Endothelial cell of umbilical vein (primary cell): ENCODE measurements around the gene DAPK2. TPM values are rescaled to one million over a fixed set of nuclear protein-coding genes. Genes with fewer than 3 reads are reported as not detected.

Experiments
- BruUV-seq: library from RNA; stranded (reverse); fragments of 400-500 nt; replicated peaks from 2 replicates; lab custom pipeline; 2021; lab: Mats Ljungman, UMichigan
- CTCF ChIA-PET: fragments of 300-600, 350-600 bp; sonication (Branson Sonifier 250); formaldehyde crosslinking; loops from one replicate; lab custom pipeline; 2021; ENCODE audit warnings: antibody characterized with exemption, inconsistent platforms; lab: Charles Lee
- POLR2A ChIA-PET: fragments of 300-600, 350-600 bp; sonication (Branson Sonifier 250); formaldehyde crosslinking; loops from one replicate; lab custom pipeline; 2021; ENCODE audit warnings: antibody characterized with exemption, inconsistent platforms; lab: Charles Lee
- DNase-seq: peaks from one replicate; pipeline ENCODE4 v3.0.0-alpha.2; 2011; ENCODE audit warnings: low read depth, low spot score
- FAIRE-seq: peaks from 2 replicates; lab custom pipeline; 2011; peaks lifted over from hg19 to GRCh38; lab: Jason Lieb, UNC
- H2AFZ ChIP-seq: 2 replicates; pipeline ENCODE4 v1.6.0; 2012; ENCODE audit warnings: low read depth, low read length, control low read depth, inconsistent platforms
- H3K27ac ChIP-seq: 2 replicates; pipeline ENCODE4 v1.5.1; 2011; ENCODE audit warnings: low read depth, mild to moderate bottlenecking, control low read depth, low read length, moderate library complexity; ENCODE audit not compliant: insufficient read depth
- H3K27me3 ChIP-seq, 2 experiments: 2 replicates each; pipeline versions ENCODE4 v1.6.0 to v1.6.1; 2011; ENCODE audit warnings: low read length in 2 of 2, mixed read lengths in 1 of 2; ENCODE audit not compliant: control insufficient read depth in 2 of 2, insufficient read depth in 2 of 2
- H3K36me3 ChIP-seq, 2 experiments: 2 replicates in 1 of 2; 3 replicates in 1 of 2; pipeline ENCODE4 v1.5.1; 2011; ENCODE audit warnings: low read length in 2 of 2, mild to moderate bottlenecking in 1 of 2, moderate library complexity in 1 of 2; ENCODE audit not compliant: control insufficient read depth in 2 of 2, insufficient read depth in 2 of 2; ENCODE audit errors: extremely low read depth in 1 of 2
- H3K4me1 ChIP-seq: 3 replicates; pipeline ENCODE4 v1.5.1; 2011; ENCODE audit warnings: mild to moderate bottlenecking, low read length; ENCODE audit not compliant: control insufficient read depth, insufficient read depth; ENCODE audit errors: extremely low read depth
- H3K4me2 ChIP-seq: 2 replicates; pipeline ENCODE4 v1.6.1; 2011; ENCODE audit warnings: low read length, control low read depth, mixed read lengths; ENCODE audit not compliant: insufficient read depth
- H3K4me3 ChIP-seq, 3 experiments: fragments of 200-600 bp in 1 of 3; sonication (generic), shearing (Covaris generic) in 1 of 3; replicated peaks in 1 of 3; 2 replicates each; pipeline ENCODE4 v1.5.1; 2011 to 2016; ENCODE audit warnings: control low read depth in 3 of 3, low read length in 3 of 3, mild to moderate bottlenecking in 2 of 3, inconsistent platforms in 1 of 3, low read depth in 1 of 3, moderate library complexity in 1 of 3; ENCODE audit not compliant: insufficient read depth in 1 of 3
- H3K79me2 ChIP-seq: 2 replicates; pipeline ENCODE4 v1.6.0; 2012; ENCODE audit warnings: low read length, inconsistent platforms; ENCODE audit not compliant: control insufficient read depth, insufficient read depth
- H3K9ac ChIP-seq: replicated peaks from 2 replicates; pipeline ENCODE3; 2011; ENCODE audit warnings: low read length, control low read depth; ENCODE audit not compliant: insufficient read depth; ENCODE audit errors: extremely low read depth
- H3K9me1 ChIP-seq: replicated peaks from 3 replicates; pipeline ENCODE4 v1.6.0; 2011; ENCODE audit warnings: mild to moderate bottlenecking, low read length; ENCODE audit not compliant: control insufficient read depth, insufficient read depth; ENCODE audit errors: extremely low read depth
- H3K9me3 ChIP-seq: replicated peaks from 2 replicates; pipeline ENCODE4 v1.5.1; 2012; ENCODE audit warnings: low read length, inconsistent platforms; ENCODE audit not compliant: control insufficient read depth, insufficient read depth
- H4K20me1 ChIP-seq: replicated peaks from 2 replicates; pipeline ENCODE3; 2011; ENCODE audit warnings: mild to moderate bottlenecking, low read length; ENCODE audit not compliant: control insufficient read depth, insufficient read depth; ENCODE audit errors: extremely low read depth
- CTCF ChIP-seq, 2 donors: IDR thresholded peaks; 1 replicate in 1 of 2; 2 replicates in 1 of 2; pipeline ENCODE4 v1.5.1; 2011; ENCODE audit warnings: low read length in 2 of 2, mild to moderate bottlenecking in 2 of 2, moderate library complexity in 2 of 2, control low read depth in 1 of 2, inconsistent platforms in 1 of 2, low read depth in 1 of 2; ENCODE audit not compliant: insufficient read depth in 1 of 2; ENCODE audit errors: extremely low read depth in 1 of 2
- EZH2 ChIP-seq: IDR thresholded peaks from 2 replicates; pipeline ENCODE4 v1.6.1; 2012; ENCODE audit warnings: borderline replicate concordance, low read depth, mild to moderate bottlenecking, moderate library complexity, low read length, inconsistent platforms; ENCODE audit not compliant: severe bottlenecking
- FOS ChIP-seq: IDR thresholded peaks from 2 replicates; pipeline ENCODE4 v1.6.1; 2011; ENCODE audit warnings: mild to moderate bottlenecking, low read length, moderate library complexity, borderline replicate concordance; ENCODE audit not compliant: insufficient read depth
- GATA2 ChIP-seq: IDR thresholded peaks from 2 replicates; pipeline ENCODE4 v1.7.0; 2011; ENCODE audit warnings: low read depth, mild to moderate bottlenecking, moderate library complexity, mixed read lengths, low read length; ENCODE audit not compliant: insufficient read length, insufficient read depth
- JUN ChIP-seq: IDR thresholded peaks from 2 replicates; pipeline ENCODE4 v1.6.1; 2011; ENCODE audit warnings: borderline replicate concordance, low read depth; ENCODE audit not compliant: insufficient read length, insufficient read depth
- MAX ChIP-seq: IDR thresholded peaks from 2 replicates; pipeline ENCODE4 v1.6.1; 2011; ENCODE audit not compliant: insufficient read depth, insufficient read length
- MYC ChIP-seq: IDR thresholded peaks from one replicate; pipeline ENCODE4 v1.6.1; 2011; ENCODE audit warnings: mild to moderate bottlenecking, low read depth, low read length
- POLR2A ChIP-seq: IDR thresholded peaks from 2 replicates; pipeline ENCODE4 v1.6.1; 2012; ENCODE audit warnings: low read depth, mild to moderate bottlenecking, control low read depth, low read length
- POLR2AphosphoS5 ChIP-seq: IDR thresholded peaks from 2 replicates; pipeline ENCODE4 v1.6.1; 2012; ENCODE audit warnings: low read depth, mild to moderate bottlenecking, control low read depth, low read length, moderate library complexity; ENCODE audit not compliant: insufficient read depth
- dilution Hi-C: fragments of 300-500 bp; cut with MboI; formaldehyde crosslinking; loops from one replicate; pipeline ENCODE4 v1.15.0; 2019; ENCODE audit warnings: low sequenced_read_pairs; ENCODE audit not compliant: extremely low pct_ligation_motif_present
- intact Hi-C: fragments of 100-400 bp; cut with micrococcal nuclease; formaldehyde crosslinking; loops from one replicate; pipeline ENCODE4 v1.10.0; 2022
- polyA plus RNA-seq, 4 experiments: library from polyadenylated mRNA; depleted of rRNA in 3 of 4; stranded (reverse) in 3 of 4; unstranded in 1 of 4; fragments of >200 nt; gene quantifications; 2 replicates each; pipeline versions ENCODE4 v1.2.1 to v1.2.3, GENCODE V29; 2011 to 2012; ENCODE audit warnings: missing spikeins in 1 of 4
- total RNA-seq: library from RNA; stranded (reverse); gene quantifications from 2 replicates; pipeline ENCODE4 v1.2.3, GENCODE V29; 2021

Gene DAPK2
- total and polyA plus RNA-seq, 2 donors (not counting 3 experiments of a cell fraction or from before 2014, with no cell fraction given) = 2.8 to 6.7 TPM

GRCh38 chr15:63884953-63885352 lies 161.3 kb downstream of the DAPK2 start:
- Histone ChIP-seq H3K27ac (no peak overlapping the region), H2AFZ (no peak overlapping the region), H3K9ac (no peak overlapping the region), H3K79me2 (no peaks in the 10 kb centered on the region), H3K4me3 (no peak overlapping the region), H4K20me1 (no peaks in the 10 kb centered on the region), H3K4me2 (no peak overlapping the region), H3K9me3 (no peaks in the 10 kb centered on the region), H3K9me1 (no peaks in the 10 kb centered on the region), H3K36me3 (no peaks in the 10 kb centered on the region), H3K27me3 (no peaks in the 10 kb centered on the region), H3K4me1 (peaks cover 5% of the 10 kb centered on the region)
- ChIA-PET POLR2A (no interaction called here), CTCF (interaction anchor here (1.4 kb wide), 1 partner anchor 59 kb away, joined by 3 read pairs; no protein-coding TSS in a partner anchor)
- no peak for TF ChIP-seq GATA2
- TF ChIP-seq CTCF (IDR thresholded peaks at IDR 0.05; ENCODE audit: extremely low read depth in 1 of 2, insufficient read depth in 1 of 2, low read depth in 1 of 2, low read length in 2 of 2) = no peak
- no peak for TF ChIP-seq MYC
- no peak for TF ChIP-seq MAX
- TF ChIP-seq FOS = no peak
- no peak for TF ChIP-seq POLR2A
- no peak for TF ChIP-seq EZH2
- no peak for TF ChIP-seq JUN
- no peak for TF ChIP-seq POLR2AphosphoS5
- no TSS peak for BruUV-seq
- dilution Hi-C loops = no loop called here
- DNase-seq = no peak
- FAIRE-seq = no peak
- intact Hi-C loops = no loop called here
